ENCODE data around the gene MED25. TPM values are rescaled to one million over a fixed set of nuclear protein-coding genes. Genes with fewer than 3 reads are reported as not detected.

MED25 gene
- total and polyA plus RNA-seq, 9 of the 15 experiments (the other 6 are each of a cell fraction or from before 2014, with no cell fraction given) = 4.1 to 93.9 (median 19.3) TPM

DNA sequence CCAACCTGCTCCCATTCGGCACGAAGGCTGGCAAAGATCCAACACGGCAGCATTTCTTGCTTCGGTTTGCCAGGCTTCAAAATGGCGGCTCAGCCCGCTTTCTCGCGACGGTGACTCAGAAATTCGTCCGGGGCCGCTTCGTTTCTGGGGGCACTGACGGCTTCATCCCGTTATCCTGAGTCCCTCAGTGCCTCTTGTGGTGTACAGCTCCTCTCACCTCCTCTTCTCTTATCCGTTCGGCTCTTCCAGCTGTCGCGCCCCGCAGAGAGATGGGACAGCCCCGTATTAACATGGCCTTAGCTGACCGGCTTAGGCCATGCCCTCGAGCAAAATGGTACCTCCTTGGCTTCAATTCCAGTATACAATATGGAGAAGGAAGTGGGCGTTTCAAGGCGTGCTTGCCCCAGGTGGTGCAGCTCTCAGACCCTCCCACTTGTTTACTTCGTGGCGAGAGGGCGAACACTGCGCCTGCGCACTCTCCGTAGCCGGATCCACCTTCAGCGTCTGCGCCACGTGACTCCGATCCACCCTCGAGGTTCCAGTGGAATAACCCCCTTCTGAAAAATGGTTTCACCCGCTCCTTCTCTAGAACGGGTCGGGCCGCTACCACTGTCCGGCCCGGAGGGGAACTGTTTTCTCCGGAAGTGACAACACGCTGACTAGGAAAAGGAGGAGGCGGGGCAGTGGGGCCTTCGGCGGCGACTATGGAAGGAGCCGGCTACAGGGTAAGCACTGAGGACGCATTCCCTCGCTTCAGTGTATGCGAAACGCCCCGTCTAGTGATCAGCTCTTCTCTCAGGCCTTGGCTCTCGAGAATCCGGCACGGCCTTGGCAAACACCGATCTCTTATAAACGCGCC, 59.2 kb downstream of the MED25 start, which contains the start of the genes AKT1S1 and TBC1D17 (continued):
- TF ChIP-seq BMI1 (IDR thresholded peaks at IDR 0.05; ENCODE audit: low read length) = no peak
- TF ChIP-seq ZSCAN32 (CRISPR knock-in tag; IDR thresholded peaks at IDR 0.05) = 0 out of 2 replicates have a peak, but pooled peaks have one; percentile 14
- no peak for TF ChIP-seq ZNF707 (CRISPR knock-in tag; conservative IDR thresholded peaks at IDR 0.05)
- TF ChIP-seq, protein P1, sequence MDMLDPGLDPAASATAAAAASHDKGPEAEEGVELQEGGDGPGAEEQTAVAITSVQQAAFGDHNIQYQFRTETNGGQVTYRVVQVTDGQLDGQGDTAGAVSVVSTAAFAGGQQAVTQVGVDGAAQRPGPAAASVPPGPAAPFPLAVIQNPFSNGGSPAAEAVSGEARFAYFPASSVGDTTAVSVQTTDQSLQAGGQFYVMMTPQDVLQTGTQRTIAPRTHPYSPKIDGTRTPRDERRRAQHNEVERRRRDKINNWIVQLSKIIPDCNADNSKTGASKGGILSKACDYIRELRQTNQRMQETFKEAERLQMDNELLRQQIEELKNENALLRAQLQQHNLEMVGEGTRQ (CRISPR knock-in tag; IDR thresholded peaks at IDR 0.05) = peak; percentile 99
- peak; percentile 80 for TF ChIP-seq MEIS2 (IDR thresholded peaks at IDR 0.05; ENCODE audit: partially characterized antibody)
- TF ChIP-seq ELF2 (CRISPR knock-in tag; IDR thresholded peaks at IDR 0.05) = no peak
- peak; percentile 46; the same call in 1 of the 2 replicates for TF ChIP-seq POLR2AphosphoS2 (IDR thresholded peaks at IDR 0.05; ENCODE audit: low read length)
- TF ChIP-seq ZNF766 (CRISPR knock-in tag; conservative IDR thresholded peaks at IDR 0.05) = no peak
- 0 out of 2 replicates have a peak, but pooled peaks have one; percentile 21 for TF ChIP-seq LCOR (CRISPR knock-in tag; IDR thresholded peaks at IDR 0.05)
- peak; percentile 84; the same call in 1 of the 2 replicates for TF ChIP-seq ZNF197 (CRISPR knock-in tag; IDR thresholded peaks at IDR 0.05; ENCODE audit: low read depth)
- peak; percentile 98 for TF ChIP-seq JUND (IDR thresholded peaks at IDR 0.05; ENCODE audit: borderline replicate concordance, low read depth, low read length)
- no peak; the same call in 1 of the 3 replicates for TF ChIP-seq JUND (tag; IDR thresholded peaks at IDR 0.05; ENCODE audit: borderline replicate concordance, low read depth, low read length)
- TF ChIP-seq TCF7L2 (IDR thresholded peaks at IDR 0.05; ENCODE audit: low read depth, low read length) = peak; percentile 99
- no peak for TF ChIP-seq GATA2 (CRISPR knock-in tag; IDR thresholded peaks at IDR 0.05)
- TF ChIP-seq FOXJ3 (CRISPR knock-in tag; IDR thresholded peaks at IDR 0.05) = no peak
- no peak for TF ChIP-seq CREBBP (IDR thresholded peaks at IDR 0.05; ENCODE audit: low read depth, low read length)
- TF ChIP-seq ZBTB9 (CRISPR knock-in tag; IDR thresholded peaks at IDR 0.05) = no peak
- no peak for TF ChIP-seq ESRRB (CRISPR knock-in tag; IDR thresholded peaks at IDR 0.05; ENCODE audit: borderline replicate concordance)
- TF ChIP-seq, protein P2, sequence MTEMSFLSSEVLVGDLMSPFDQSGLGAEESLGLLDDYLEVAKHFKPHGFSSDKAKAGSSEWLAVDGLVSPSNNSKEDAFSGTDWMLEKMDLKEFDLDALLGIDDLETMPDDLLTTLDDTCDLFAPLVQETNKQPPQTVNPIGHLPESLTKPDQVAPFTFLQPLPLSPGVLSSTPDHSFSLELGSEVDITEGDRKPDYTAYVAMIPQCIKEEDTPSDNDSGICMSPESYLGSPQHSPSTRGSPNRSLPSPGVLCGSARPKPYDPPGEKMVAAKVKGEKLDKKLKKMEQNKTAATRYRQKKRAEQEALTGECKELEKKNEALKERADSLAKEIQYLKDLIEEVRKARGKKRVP (CRISPR knock-in tag; IDR thresholded peaks at IDR 0.05) = no peak
- TF ChIP-seq, protein P3, sequence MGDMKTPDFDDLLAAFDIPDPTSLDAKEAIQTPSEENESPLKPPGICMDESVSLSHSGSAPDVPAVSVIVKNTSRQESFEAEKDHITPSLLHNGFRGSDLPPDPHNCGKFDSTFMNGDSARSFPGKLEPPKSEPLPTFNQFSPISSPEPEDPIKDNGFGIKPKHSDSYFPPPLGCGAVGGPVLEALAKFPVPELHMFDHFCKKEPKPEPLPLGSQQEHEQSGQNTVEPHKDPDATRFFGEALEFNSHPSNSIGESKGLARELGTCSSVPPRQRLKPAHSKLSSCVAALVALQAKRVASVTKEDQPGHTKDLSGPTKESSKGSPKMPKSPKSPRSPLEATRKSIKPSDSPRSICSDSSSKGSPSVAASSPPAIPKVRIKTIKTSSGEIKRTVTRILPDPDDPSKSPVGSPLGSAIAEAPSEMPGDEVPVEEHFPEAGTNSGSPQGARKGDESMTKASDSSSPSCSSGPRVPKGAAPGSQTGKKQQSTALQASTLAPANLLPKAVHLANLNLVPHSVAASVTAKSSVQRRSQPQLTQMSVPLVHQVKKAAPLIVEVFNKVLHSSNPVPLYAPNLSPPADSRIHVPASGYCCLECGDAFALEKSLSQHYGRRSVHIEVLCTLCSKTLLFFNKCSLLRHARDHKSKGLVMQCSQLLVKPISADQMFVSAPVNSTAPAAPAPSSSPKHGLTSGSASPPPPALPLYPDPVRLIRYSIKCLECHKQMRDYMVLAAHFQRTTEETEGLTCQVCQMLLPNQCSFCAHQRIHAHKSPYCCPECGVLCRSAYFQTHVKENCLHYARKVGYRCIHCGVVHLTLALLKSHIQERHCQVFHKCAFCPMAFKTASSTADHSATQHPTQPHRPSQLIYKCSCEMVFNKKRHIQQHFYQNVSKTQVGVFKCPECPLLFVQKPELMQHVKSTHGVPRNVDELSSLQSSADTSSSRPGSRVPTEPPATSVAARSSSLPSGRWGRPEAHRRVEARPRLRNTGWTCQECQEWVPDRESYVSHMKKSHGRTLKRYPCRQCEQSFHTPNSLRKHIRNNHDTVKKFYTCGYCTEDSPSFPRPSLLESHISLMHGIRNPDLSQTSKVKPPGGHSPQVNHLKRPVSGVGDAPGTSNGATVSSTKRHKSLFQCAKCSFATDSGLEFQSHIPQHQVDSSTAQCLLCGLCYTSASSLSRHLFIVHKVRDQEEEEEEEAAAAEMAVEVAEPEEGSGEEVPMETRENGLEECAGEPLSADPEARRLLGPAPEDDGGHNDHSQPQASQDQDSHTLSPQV (IDR thresholded peaks at IDR 0.05) = no peak
- no peak for TF ChIP-seq DDX20 (tag; IDR thresholded peaks at IDR 0.05; ENCODE audit: low read depth)

All from K562 (cell line).